ENCODE measurements around the gene LNX1. TPM values are rescaled to one million over a fixed set of nuclear protein-coding genes. Genes with fewer than 3 reads are reported as not detected.

LNX1 gene
- total RNA-seq, 1 donor from 2014 or later: 0.34 TPM

GRCh38 chr4:53500546-53500945 is 90.7 kb downstream of the LNX1 start:
- no peaks in the 10 kb centered on the region for H3K9me3 ChIP-seq (ENCODE audit: low read depth)
- DNase-seq (ENCODE audit: low spot score): no peak
- peaks cover 14% of the 10 kb centered on the region for H3K4me1 ChIP-seq
- no peak overlapping the region for H2AFZ ChIP-seq (replicated peaks)
- no peak overlapping the region for H3K4me3 Mint-ChIP-seq
- H3K36me3 Mint-ChIP-seq: no peaks in the 10 kb centered on the region
- no peaks in the 10 kb centered on the region for H3K27me3 Mint-ChIP-seq (ENCODE audit: insufficient read depth, low read depth)
- H4K20me1 ChIP-seq (ENCODE audit: low read depth): no peaks in the 10 kb centered on the region
- H3K9me3 Mint-ChIP-seq: no peaks in the 10 kb centered on the region
- no peaks in the 10 kb centered on the region for H3K79me2 ChIP-seq (ENCODE audit: low read depth)
- H3K4me1 Mint-ChIP-seq: peaks cover 7% of the 10 kb centered on the region
- H3K9ac ChIP-seq: no peak overlapping the region
- TF ChIP-seq EZH2 (IDR thresholded peaks at IDR 0.05) (no peak), EZH2phosphoT487 (IDR thresholded peaks at IDR 0.05) (no peak), CTCF (IDR thresholded peaks at IDR 0.05) (no peak)
- no peak overlapping the region for H3K4me2 ChIP-seq
- no peak overlapping the region for H3K27ac ChIP-seq
- H3K36me3 ChIP-seq: no peaks in the 10 kb centered on the region
- no peak overlapping the region for H3K27ac Mint-ChIP-seq
- no peak overlapping the region for H3K4me3 ChIP-seq
- no peaks in the 10 kb centered on the region for H3K27me3 ChIP-seq
- no peaks in the 10 kb centered on the region for H3F3A ChIP-seq (ENCODE audit: low read depth)

GRCh38 chr4:53499791-53500190 is 91.5 kb downstream of the LNX1 start:
- H3K79me2 ChIP-seq (ENCODE audit: low read depth): no peaks in the 10 kb centered on the region
- H3K27ac Mint-ChIP-seq: no peak overlapping the region
- no peaks in the 10 kb centered on the region for H3F3A ChIP-seq (ENCODE audit: low read depth)
- no peaks in the 10 kb centered on the region for H3K9me3 ChIP-seq (ENCODE audit: low read depth)
- H3K27me3 Mint-ChIP-seq (ENCODE audit: insufficient read depth, low read depth): no peaks in the 10 kb centered on the region
- H3K4me1 Mint-ChIP-seq: peaks cover 7% of the 10 kb centered on the region
- TF ChIP-seq EZH2phosphoT487 (IDR thresholded peaks at IDR 0.05) (no peak), EZH2 (IDR thresholded peaks at IDR 0.05) (no peak), CTCF (IDR thresholded peaks at IDR 0.05) (no peak)
- no peak overlapping the region for H3K9ac ChIP-seq
- no peak overlapping the region for H3K4me3 Mint-ChIP-seq
- H3K4me1 ChIP-seq: peaks cover 14% of the 10 kb centered on the region
- H3K9me3 Mint-ChIP-seq: no peaks in the 10 kb centered on the region
- H3K4me3 ChIP-seq: no peak overlapping the region
- H3K27ac ChIP-seq: no peak overlapping the region
- no peaks in the 10 kb centered on the region for H3K27me3 ChIP-seq
- H3K4me2 ChIP-seq: no peak overlapping the region
- H2AFZ ChIP-seq (replicated peaks): no peak overlapping the region
- no peaks in the 10 kb centered on the region for H3K36me3 Mint-ChIP-seq
- DNase-seq (ENCODE audit: low spot score): no peak
- no peaks in the 10 kb centered on the region for H3K36me3 ChIP-seq
- H4K20me1 ChIP-seq (ENCODE audit: low read depth): no peaks in the 10 kb centered on the region

GRCh38 chr4:53498706-53499105 is 92.6 kb downstream of the LNX1 start:
- H3K9ac ChIP-seq: no peak overlapping the region
- H3K4me1 Mint-ChIP-seq: peaks cover 7% of the 10 kb centered on the region
- H3K27ac ChIP-seq: no peak overlapping the region
- no peak overlapping the region for H3K4me3 Mint-ChIP-seq
- no peaks in the 10 kb centered on the region for H3K36me3 Mint-ChIP-seq
- TF ChIP-seq EZH2 (IDR thresholded peaks at IDR 0.05) (no peak), CTCF (IDR thresholded peaks at IDR 0.05) (no peak), EZH2phosphoT487 (IDR thresholded peaks at IDR 0.05) (no peak)
- no peak overlapping the region for H3K27ac Mint-ChIP-seq
- no peaks in the 10 kb centered on the region for H4K20me1 ChIP-seq (ENCODE audit: low read depth)
- no peaks in the 10 kb centered on the region for H3K9me3 Mint-ChIP-seq
- H3K79me2 ChIP-seq (ENCODE audit: low read depth): no peaks in the 10 kb centered on the region
- H3F3A ChIP-seq (ENCODE audit: low read depth): no peaks in the 10 kb centered on the region
- H3K27me3 ChIP-seq: no peaks in the 10 kb centered on the region
- H3K4me3 ChIP-seq: no peak overlapping the region
- DNase-seq (ENCODE audit: low spot score): no peak
- no peak overlapping the region for H3K4me2 ChIP-seq
- H3K36me3 ChIP-seq: no peaks in the 10 kb centered on the region
- H3K4me1 ChIP-seq: peaks cover 14% of the 10 kb centered on the region
- H3K9me3 ChIP-seq (ENCODE audit: low read depth): no peaks in the 10 kb centered on the region
- no peaks in the 10 kb centered on the region for H3K27me3 Mint-ChIP-seq (ENCODE audit: insufficient read depth, low read depth)
- no peak overlapping the region for H2AFZ ChIP-seq (replicated peaks)

Measured in neural progenitor cell (in vitro differentiated cells).